Liver (tissue), 9 donors: ENCODE results near the gene GPRC5A. TPM values are rescaled to one million over a fixed set of nuclear protein-coding genes. Genes with fewer than 3 reads are reported as not detected.

Source experiments
- DNase-seq: peaks from one replicate; pipeline ENCODE4 v3.0.0-alpha.2; 2017; ENCODE audit warnings: low spot score
- H3K27ac ChIP-seq, 2 donors: one replicate each; pipeline ENCODE4 v1.7.0; 2013; ENCODE audit warnings: inconsistent platforms in 2 of 2, low read length in 2 of 2, control low read depth in 1 of 2, low read depth in 1 of 2, mild to moderate bottlenecking in 1 of 2
- H3K27me3 ChIP-seq, 4 donors: one replicate each; pipeline versions ENCODE4 v1.6.1 to v1.7.0; 2013; ENCODE audit warnings: low read length in 3 of 4, inconsistent platforms in 1 of 4, mild to moderate bottlenecking in 1 of 4, moderate library complexity in 1 of 4; ENCODE audit not compliant: control insufficient read depth in 4 of 4, insufficient read depth in 4 of 4
- H3K36me3 ChIP-seq, 4 donors: one replicate each; pipeline versions ENCODE4 v1.6.1 to v1.7.0; 2013; ENCODE audit warnings: low read length in 3 of 4, mild to moderate bottlenecking in 3 of 4, low read depth in 1 of 4, moderate library complexity in 1 of 4; ENCODE audit not compliant: control insufficient read depth in 4 of 4, insufficient read depth in 3 of 4
- H3K4me1 ChIP-seq, 4 donors: one replicate each; pipeline versions ENCODE4 v1.6.1 to v1.7.0; 2013; ENCODE audit warnings: low read length in 3 of 4, mild to moderate bottlenecking in 3 of 4, moderate library complexity in 1 of 4; ENCODE audit not compliant: control insufficient read depth in 4 of 4, insufficient read depth in 4 of 4
- H3K4me3 ChIP-seq, 3 donors: one replicate each; pipeline versions ENCODE4 v1.6.1 to v1.7.0; 2013; ENCODE audit warnings: low read length in 3 of 3, control low read depth in 1 of 3, low read depth in 1 of 3, mild to moderate bottlenecking in 1 of 3
- H3K9ac ChIP-seq, 2 donors: one replicate each; pipeline ENCODE4 v1.7.0; 2013; ENCODE audit warnings: low read length in 2 of 2, mild to moderate bottlenecking in 2 of 2, moderate library complexity in 2 of 2, control low read depth in 1 of 2, low read depth in 1 of 2
- H3K9me3 ChIP-seq, 4 donors: one replicate each; pipeline versions ENCODE4 v1.6.1 to v1.7.0; 2013; ENCODE audit warnings: low read length in 3 of 4; ENCODE audit not compliant: control insufficient read depth in 4 of 4
- ATF3 ChIP-seq: IDR thresholded peaks from 2 replicates; pipeline ENCODE4 v1.6.1; 2016; ENCODE audit warnings: antibody characterized with exemption
- CTCF ChIP-seq: fragments of 150-350 bp; IDR thresholded peaks from 2 replicates; pipeline ENCODE4 v1.5.1; 2017; ENCODE audit warnings: improper control_type of control experiment, low read depth, low read length; ENCODE audit not compliant: missing input control
- EGR1 ChIP-seq, 2 donors: IDR thresholded peaks; 2 replicates each; pipeline ENCODE4 v1.6.1; 2016 to 2018; ENCODE audit warnings: antibody characterized with exemption in 2 of 2, low read depth in 2 of 2
- FOXA1 ChIP-seq: IDR thresholded peaks from 2 replicates; pipeline ENCODE4 v1.6.1; 2016; ENCODE audit warnings: antibody characterized with exemption
- FOXA2 ChIP-seq: IDR thresholded peaks from 2 replicates; pipeline ENCODE4 v1.6.1; 2016; ENCODE audit warnings: antibody characterized with exemption
- GABPA ChIP-seq, 2 donors: IDR thresholded peaks in 1 of 2; conservative IDR thresholded peaks in 1 of 2; 2 replicates each; pipeline ENCODE4 v1.6.1; 2016; ENCODE audit warnings: antibody characterized with exemption in 2 of 2, mild to moderate bottlenecking in 1 of 2, moderate library complexity in 1 of 2
- HNF4A ChIP-seq, 2 donors: conservative IDR thresholded peaks; 2 replicates each; pipeline ENCODE4 v1.6.1; 2016; ENCODE audit warnings: antibody characterized with exemption in 2 of 2, mild to moderate bottlenecking in 2 of 2
- HNF4G ChIP-seq: IDR thresholded peaks from 2 replicates; pipeline ENCODE4 v1.6.1; 2016; ENCODE audit warnings: antibody characterized with exemption
- JUND ChIP-seq, 2 donors: IDR thresholded peaks; 2 replicates each; pipeline ENCODE4 v1.6.1; 2016; ENCODE audit warnings: antibody characterized with exemption in 2 of 2
- MAX ChIP-seq: IDR thresholded peaks from 2 replicates; pipeline ENCODE4 v1.6.1; 2016; ENCODE audit warnings: antibody characterized with exemption
- NR2F2 ChIP-seq: IDR thresholded peaks from 2 replicates; pipeline ENCODE4 v1.6.1; 2016; ENCODE audit warnings: antibody characterized with exemption
- RAD21 ChIP-seq, 2 donors: IDR thresholded peaks; 2 replicates each; pipeline ENCODE4 v1.6.1; 2016; ENCODE audit warnings: antibody characterized with exemption in 2 of 2, mild to moderate bottlenecking in 2 of 2
- REST ChIP-seq: IDR thresholded peaks from 2 replicates; pipeline ENCODE4 v1.6.1; 2016; ENCODE audit warnings: antibody characterized with exemption, mild to moderate bottlenecking
- RXRA ChIP-seq, 2 donors: IDR thresholded peaks; 2 replicates each; pipeline ENCODE4 v1.6.1; 2017 to 2018; ENCODE audit warnings: antibody characterized with exemption in 2 of 2, mild to moderate bottlenecking in 1 of 2
- SP1 ChIP-seq: IDR thresholded peaks from 2 replicates; pipeline ENCODE4 v1.6.1; 2018; ENCODE audit warnings: antibody characterized with exemption, mild to moderate bottlenecking
- TAF1 ChIP-seq: conservative IDR thresholded peaks from 2 replicates; pipeline ENCODE4 v1.6.1; 2016; ENCODE audit warnings: antibody characterized with exemption, mild to moderate bottlenecking
- YY1 ChIP-seq: IDR thresholded peaks from 2 replicates; pipeline ENCODE4 v1.6.1; 2016; ENCODE audit warnings: antibody characterized with exemption, mild to moderate bottlenecking
- ZBTB33 ChIP-seq: IDR thresholded peaks from 2 replicates; pipeline ENCODE4 v1.6.1; 2016; ENCODE audit warnings: antibody characterized with exemption
- WGBS: extraction: QIAGEN DNeasy Blood & Tissue Kit; methylation state at CpG from one replicate; pipeline ENCODE4 v1.1.7; 2013; 5-methylcytosine and 5-hydroxymethylcytosine counted together
- polyA plus RNA-seq, 2 donors: library from polyadenylated mRNA; stranded (reverse) in 1 of 2; unstranded in 1 of 2; fragments of 200-250 nt in 1 of 2; fragments of >200 nt in 1 of 2; fragmentation: Nextera tagmentation in 1 of 2; extraction: Ambion mirVana in 1 of 2; gene quantifications; one replicate each; pipeline versions ENCODE4 v1.2.1 to v1.2.3, GENCODE V29; 2013 to 2015
- total RNA-seq, 2 donors: library from RNA; depleted of rRNA; stranded (reverse); fragments of >200 nt; gene quantifications; one replicate each; pipeline ENCODE4 v1.2.3, GENCODE V29; 2014
- donor health status: healthy.
- donor health status: healthy.
- donor health status: healthy.
- donor health status: healthy.
- donor health status: healthy.

The GPRC5A gene
- total and polyA plus RNA-seq, 4 donors: 0.09 to 0.17 (median 0.16) TPM; not detected in 1

GRCh38 chr12:12889701-12890100 is 1.7 kb upstream of the GPRC5A start:
- Histone ChIP-seq H3K36me3 (no peaks in the 10 kb centered on the region), H3K27ac (no peak overlapping the region), H3K4me1 (peaks cover 2 to 12% (median 7%) of the 10 kb centered on the region in 4 donors), H3K9ac (no peak overlapping the region), H3K27me3 (peaks cover 0 to 8% (median 1%) of the 10 kb centered on the region in 4 donors), H3K9me3 (no peaks in the 10 kb centered on the region), H3K4me3 (no peak overlapping the region)
- no peak for DNase-seq
- TF ChIP-seq YY1 (no peak), RAD21 (IDR thresholded peaks at IDR 0.05) (no peak), REST (no peak), FOXA1 (no peak), HNF4A (conservative IDR thresholded peaks at IDR 0.05) (no peak), MAX (no peak), EGR1 (IDR thresholded peaks at IDR 0.05; ENCODE audit: low read depth in 2 of 2) (no peak), JUND (IDR thresholded peaks at IDR 0.05) (no peak), RXRA (IDR thresholded peaks at IDR 0.05) (no peak), CTCF (no peak), NR2F2 (no peak), ZBTB33 (no peak), HNF4G (no peak), SP1 (no peak), TAF1 (no peak), FOXA2 (no peak), ATF3 (no peak), GABPA (IDR thresholded peaks at IDR 0.05 in 1 of 2, conservative IDR thresholded peaks at IDR 0.05 in 1 of 2) (no peak)
- 95% methylated on average over 5 of the region's 5 CpGs for WGBS
